NCI-H2196 treated with DMSO at 0.1 percent for 48 hours (cell line): ENCODE data around the gene CARMIL1.
"Not testable (repeated sequence)": the region's sequence is repeated elsewhere in the genome, so short reads cannot be mapped to it uniquely, and the experiment has no call there.

Source experiments
- DNase-seq: peaks from one replicate; lab custom pipeline; 2025; ENCODE audit not compliant: unreplicated experiment; lab: John Stamatoyannopoulos, UW

Gene CARMIL1

DNA sequence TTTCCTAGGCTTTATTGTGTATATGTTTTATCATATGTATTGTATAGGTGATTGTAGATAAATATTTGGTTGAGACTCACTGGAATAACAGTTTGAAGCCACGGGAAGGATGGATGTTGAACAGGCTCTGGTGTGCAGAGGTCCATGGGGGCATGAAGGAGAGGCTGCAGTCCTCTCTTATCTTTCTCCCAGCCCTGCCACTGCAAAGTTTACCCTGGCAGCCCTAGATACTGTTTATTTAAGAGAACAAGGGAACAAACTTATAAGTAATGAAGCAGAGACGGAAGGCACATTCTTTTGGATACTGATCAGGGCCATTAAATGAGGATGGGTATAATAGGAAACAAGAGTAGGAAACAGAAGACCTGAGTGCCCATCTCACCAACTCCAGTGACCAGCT is 269.3 kb downstream of the CARMIL1 start:
- DNase-seq: no peak

DNA sequence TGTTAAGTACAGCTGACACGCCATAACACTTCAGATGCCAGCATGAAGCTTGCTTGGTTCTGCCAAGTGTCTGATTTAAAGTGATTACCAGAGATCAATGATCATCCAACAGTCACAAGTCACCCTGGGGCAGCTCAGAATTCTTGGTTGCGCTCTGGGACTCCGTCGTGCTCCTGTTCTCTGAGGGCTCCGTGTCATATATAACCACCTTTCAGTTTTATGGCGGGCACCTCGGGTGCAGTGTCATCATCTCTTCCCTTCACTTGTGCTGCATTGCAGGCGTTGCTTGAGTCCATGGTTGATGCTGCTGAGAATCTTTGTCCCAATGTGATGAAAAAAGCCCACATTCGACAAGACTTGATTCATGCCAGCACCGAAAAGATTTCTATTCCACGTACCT is 271.5 kb downstream of the CARMIL1 start:
- DNase-seq: no peak

DNA sequence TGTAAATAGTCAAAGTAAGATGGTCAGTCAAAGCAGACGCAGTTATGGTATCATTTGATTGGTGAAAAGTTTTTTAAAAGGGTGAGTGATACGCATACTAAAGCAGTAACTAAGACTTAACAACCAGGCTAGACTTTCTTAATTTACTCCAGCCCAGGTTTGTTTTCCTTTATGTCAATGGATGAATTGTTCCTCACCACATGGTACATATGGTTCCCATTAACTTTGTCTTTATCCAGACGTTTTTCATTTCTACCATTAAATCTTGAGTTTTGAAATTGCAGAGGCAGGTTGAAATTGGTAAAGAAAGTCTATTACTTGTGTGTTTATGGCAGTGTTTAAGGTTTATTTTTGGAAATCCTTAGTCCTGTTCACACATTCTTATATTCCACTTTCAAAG is 274.3 kb downstream of the CARMIL1 start:
- DNase-seq: no peak

DNA sequence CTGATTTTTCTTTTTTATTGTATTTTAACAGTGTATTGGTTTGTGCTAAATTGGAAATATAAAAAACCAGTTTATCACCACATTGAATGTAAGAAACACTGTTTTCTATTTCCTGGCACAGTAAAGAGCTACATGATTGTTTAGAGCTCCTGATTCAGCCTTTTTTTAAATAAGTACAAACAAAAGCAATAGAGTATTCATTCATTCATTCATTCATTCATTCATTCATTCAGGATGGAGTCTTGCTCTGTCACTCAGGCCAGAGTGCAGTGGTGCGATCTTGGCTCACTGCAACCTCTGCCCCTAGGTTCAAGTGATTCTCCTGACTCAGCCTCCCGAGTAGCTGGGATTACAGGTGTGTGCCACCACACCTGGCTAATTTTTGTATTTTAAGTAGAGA is 276.0 kb downstream of the CARMIL1 start:
- DNase-seq: no peak

DNA sequence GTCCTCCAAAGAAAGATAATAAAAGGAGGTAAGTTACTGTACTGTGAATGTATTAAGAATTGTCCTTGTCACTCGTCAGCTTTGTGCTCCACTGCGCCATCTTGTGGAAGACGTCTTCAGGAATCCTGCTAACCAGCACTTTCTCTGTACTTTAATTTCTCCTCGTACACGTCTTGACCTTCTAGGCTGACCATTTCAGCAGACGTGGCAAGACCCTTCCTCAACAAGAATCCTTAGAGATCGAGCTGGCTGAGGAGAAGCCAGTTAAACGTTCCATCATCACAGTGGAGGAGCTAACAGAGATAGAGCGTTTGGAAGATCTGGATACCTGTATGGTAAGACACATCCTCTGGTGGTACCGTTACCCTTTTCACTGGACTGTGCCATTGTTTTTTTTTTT is 277.3 kb downstream of the CARMIL1 start:
- peak; percentile 4 for DNase-seq

DNA sequence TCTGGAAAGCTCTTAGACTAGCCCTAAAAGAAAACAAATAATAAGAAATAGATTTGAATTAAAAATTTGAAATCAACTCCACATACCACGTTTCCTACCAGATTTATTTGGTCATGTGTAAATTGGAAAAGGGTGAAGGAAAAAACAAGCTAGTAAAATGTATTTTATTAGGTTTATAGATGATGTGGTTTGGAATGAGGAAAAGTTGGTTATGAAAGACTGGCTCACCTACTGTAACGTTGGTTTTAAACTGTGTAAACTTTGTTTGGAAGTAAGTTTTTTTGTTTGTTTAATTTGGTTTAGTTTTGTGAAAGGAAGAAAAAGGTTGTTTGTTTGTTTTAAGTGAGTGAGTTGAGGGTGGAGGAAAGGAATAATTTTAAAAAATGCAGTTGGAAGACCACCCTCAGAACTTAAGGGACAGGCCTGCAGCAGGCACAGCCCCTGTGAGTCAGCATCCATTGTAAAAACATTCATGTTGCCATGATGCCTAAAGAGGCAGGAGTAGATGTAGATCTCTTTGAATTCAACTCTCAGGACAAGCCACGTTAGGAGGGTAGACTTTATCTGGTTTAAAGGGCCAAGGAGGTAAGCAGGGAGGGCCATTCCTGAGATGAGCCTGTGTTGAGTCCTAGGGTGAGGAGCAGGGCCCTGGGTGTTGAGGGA is 279.1 kb downstream of the CARMIL1 start:
- no peak for DNase-seq

DNA sequence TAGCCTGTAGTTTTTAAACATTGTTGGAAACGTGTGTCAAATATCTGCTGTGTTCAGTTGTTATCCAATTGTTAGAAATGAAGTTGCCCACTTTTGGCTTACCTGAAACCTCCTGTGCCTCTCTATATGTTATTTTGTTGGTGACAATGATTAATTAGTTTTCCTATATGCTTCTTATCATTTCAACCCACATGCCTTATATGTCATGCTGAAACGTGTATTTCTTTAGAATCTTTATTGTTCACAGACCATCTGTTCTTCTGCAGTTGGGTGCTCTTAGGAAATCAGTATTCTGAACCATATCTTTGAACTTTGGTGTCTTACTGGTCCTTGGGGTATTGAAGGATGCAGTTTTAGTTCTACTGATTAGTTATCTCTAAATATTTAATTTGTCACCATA is 281.7 kb downstream of the CARMIL1 start:
- DNase-seq: no peak

DNA sequence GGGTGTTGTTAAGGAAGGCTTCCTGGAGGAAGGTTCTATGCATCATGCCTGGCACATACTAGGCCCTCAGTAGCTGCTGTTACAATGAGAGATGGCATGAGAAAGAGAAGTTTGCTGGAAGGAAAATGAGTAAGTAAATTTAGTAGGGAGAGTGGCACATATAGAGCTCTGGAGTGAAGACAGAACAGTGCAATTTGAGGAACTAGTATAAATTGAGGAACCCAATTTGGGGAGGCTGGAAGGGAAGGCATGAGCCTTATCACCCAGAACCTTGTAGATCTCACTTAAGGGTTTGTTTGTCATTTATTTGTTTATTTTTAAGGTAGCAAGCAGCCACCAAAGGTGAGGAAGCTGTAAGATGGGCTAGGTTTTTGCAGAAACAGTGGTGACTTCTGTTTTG is 285.8 kb downstream of the CARMIL1 start:
- DNase-seq: no peak

DNA sequence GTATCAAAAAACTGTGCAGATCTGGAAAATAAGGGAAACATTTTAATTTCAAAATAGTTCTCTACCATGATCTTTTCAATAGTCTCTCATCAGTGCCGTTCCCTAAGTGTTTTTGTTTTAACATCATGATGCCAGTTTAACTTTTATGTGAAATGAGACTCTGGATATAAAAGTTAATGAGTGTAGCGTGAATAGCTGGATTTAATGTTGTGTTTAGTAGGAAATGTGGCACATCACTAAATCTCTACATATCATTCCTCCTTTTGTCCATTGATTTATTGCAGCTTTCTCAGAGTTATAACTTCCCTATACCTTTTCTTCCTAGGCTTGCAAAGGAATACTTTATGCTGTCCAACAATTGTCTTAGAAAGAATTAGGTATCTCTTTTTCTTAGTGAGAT is 291.4 kb downstream of the CARMIL1 start:
- DNase-seq: no peak

DNA sequence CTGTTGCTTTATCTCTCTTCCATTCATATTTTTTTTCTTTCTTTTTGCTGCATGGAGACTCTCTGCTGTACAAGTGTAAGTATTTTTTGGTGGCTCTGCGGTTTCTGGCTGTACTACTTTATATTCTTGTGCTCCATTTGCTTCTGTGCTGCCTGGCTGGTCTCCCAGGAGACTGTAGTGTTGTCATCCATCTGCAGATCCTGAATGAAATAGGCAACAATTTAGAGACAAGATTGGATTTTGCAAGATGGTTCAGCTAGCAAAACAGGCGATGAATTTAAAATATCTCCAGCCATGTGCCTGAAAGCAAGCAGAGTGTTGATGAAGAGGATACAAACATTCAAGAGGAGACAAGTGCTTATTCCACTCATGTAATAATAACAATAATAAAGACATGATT is 297.7 kb downstream of the CARMIL1 start:
- DNase-seq: no peak

DNA sequence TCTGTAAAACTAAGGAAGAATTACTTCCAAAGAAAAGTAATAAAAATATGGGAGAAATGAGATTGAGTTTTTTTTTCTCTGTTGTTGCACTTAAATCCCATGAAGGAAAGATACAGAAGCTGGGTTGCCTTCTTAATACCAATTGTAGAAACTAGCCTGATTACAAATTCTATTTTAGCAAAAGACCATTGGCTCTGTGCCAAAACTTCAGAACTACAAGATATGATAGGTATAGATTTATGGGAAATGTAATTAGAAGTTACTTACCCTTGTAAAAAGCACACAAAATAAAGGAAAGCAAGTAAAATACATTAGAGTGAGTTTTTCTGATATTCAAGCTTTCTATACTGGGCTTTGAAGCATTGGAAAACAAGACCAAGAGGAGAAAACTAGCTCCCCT is 299.4 kb downstream of the CARMIL1 start:
- DNase-seq: no peak

DNA sequence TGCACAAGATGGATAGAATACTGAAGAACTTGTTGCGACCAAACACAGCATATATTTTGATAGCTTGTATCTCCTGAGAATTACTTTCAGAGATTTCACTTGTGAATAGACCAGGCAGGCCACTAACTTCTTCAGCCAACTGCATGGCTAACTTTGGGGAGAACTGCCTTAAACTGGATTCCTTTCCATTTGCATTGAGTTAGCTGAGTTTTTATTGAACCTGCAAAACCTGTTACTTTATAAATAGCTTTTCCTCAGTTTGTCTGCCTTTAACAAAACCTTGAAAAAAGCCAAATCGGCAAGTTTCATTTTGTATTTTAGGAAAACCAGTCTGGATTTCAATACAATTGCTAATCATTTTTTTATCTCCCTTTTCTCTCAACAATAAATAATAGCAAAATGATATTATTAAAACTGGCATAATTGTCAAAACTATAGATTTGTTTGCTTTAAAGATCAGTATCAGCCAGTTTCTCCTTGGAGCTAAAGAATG is 300.3 kb downstream of the CARMIL1 start:
- DNase-seq: no peak

DNA sequence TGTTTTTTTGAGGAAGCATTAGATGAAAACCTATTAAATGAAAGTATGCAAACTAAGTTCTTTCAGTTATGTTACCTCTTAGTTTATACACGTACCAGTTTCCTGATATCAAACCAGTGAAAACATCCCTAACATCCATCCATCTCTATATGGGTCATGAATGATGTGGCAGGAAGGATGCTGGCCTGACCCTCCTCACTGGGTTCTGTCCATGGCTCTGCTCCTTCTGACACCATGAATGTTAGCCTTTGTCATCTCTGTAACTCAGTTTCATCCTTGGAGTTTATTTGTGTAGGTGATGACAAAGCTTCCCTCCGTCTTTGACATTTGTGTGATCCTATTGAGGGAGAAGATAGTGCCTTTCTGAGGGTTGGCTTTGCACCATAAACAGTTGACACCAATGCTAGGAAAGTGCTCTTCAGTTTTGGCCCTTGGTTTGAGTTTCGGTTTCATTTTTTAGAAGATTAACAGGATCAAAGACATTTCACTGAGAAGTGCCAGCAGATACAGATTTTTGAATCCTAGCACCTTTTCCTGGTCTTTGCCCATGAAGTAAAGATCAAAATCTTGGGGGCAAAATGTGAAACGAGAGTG is 300.8 kb downstream of the CARMIL1 start:
- DNase-seq: no peak

DNA sequence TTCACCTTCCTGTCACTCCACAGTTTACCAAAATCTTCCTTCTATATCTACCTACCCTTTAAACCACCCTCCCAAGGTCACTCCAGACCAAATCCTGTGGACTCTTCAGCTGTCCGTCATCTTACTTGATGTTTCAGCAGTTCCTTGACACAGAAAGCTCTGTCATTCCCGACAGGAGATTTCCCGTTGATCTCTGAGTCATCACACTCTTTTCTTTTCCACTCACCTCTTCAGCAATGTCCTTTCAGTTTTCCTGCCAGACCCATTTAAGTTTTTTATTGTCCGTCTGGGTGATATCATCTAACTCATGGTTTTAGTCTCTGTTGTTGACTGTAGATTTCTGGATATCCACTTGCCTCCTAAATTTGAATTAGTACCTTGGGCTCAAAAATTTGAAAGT is 302.9 kb downstream of the CARMIL1 start:
- no peak for DNase-seq

DNA sequence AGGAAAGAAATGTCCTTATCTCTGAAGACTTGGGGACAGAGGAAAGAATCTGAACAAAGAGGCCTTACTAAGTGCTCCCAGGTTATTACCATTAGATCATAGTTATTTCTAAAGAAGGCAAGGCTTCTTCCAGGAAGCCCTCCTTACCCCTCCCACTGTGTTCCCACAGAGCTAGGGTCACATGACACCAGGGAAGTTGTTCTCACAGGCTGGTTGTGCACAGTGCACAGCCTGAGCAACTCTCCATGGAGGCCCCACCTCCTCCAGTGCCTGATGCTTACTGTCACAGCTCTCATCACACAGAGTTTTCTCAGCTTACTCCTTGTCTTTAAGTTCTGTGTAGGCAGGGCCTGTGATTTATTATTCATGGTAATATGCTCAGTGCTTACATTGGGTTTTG is 303.9 kb downstream of the CARMIL1 start:
- DNase-seq: no peak

DNA sequence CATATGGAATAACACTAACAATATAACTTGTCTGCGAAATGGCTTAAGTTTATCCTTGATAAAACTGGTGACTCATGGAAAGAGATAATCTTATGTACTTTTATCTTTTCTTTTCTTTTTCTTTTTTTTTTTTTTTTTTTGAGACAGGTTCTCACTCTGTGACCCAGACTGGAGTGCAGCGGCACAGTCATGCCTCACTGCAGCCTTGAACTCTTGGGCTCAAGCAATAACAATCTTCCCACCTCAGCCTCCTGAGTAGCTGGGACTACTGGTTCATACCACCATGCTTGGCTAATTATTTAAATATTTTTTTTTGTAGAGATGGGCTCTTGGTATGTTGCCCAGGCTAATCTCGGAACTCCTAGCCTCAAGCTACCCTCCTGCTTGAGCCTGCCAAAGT is 304.7 kb downstream of the CARMIL1 start:
- no peak for DNase-seq

DNA sequence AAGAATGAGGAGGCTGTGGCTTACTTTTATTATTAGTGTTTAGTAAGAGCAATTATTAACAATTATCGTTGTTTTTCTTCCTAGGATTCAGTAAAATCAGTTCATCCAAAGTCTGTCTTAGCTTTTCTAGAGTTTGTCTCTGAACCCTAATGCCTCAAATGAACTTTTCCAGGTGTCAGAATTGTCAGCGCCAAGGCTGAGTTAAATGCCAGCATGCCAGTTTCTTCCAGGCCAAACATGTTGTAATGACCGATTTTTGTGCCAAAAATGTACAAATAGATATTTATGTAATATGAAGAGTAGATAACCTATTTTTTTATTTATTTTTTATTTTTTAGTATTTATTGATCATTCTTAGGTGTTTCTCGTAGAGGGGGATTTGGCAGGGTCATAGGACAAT is 306.1 kb downstream of the CARMIL1 start:
- DNase-seq: no peak

DNA sequence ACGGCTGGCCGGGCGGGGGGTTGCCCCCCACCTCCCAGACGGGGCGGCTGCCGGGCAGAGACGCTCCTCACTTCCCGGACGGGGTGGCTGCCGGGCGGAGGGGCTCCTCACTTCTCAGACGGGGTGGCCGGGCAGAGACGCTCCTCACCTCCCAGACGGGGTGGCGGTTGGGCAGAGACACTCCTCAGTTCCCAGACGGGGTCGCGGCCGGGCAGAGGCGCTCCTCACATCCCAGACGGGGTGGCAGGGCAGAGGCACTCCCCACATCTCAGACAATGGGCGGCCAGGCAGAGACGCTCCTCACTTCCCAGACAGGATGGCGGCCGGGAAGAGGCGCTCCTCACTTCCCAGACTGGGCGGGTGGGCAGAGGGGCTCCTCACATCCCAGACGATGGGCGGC is 306.9 kb downstream of the CARMIL1 start:
- DNase-seq: not testable (repeated sequence)

DNA sequence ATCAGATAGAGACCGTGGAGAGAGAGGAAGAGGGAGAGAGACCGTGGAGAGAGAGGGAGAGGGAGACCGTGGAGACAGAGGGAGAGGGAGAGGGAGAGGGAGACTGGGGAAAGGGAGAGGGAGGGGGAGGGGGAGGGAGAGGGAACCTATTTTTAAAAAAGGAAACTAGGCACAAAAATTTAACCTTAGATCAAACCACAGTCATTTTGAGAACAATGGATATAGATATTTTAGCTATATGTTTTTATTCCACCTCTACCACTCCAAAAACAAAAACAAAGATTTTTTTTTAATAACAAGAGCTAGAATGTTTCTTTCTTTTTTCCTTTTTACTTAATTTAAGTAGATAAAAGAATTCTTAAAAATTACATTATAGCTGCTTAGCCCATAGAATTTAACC is 307.8 kb downstream of the CARMIL1 start:
- no peak for DNase-seq

DNA sequence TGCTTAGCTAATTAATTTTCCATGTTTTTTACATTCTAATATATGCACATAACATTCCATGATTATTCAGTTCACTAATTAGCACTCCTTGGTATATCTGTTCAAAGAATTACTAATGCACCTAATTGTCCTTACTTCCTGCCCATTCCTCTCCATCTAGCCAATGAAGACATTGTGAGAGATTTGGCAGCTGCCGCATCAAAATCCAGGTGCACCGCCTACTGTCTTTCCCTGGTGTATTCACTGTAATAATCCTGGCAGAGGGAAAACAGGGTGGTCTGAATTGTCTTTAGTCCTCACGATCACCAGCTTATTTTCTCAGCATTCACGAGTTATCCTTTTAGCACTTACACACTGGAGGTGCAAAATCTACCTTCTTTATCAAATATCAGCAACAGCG is 311.8 kb downstream of the CARMIL1 start:
- DNase-seq: no peak

DNA sequence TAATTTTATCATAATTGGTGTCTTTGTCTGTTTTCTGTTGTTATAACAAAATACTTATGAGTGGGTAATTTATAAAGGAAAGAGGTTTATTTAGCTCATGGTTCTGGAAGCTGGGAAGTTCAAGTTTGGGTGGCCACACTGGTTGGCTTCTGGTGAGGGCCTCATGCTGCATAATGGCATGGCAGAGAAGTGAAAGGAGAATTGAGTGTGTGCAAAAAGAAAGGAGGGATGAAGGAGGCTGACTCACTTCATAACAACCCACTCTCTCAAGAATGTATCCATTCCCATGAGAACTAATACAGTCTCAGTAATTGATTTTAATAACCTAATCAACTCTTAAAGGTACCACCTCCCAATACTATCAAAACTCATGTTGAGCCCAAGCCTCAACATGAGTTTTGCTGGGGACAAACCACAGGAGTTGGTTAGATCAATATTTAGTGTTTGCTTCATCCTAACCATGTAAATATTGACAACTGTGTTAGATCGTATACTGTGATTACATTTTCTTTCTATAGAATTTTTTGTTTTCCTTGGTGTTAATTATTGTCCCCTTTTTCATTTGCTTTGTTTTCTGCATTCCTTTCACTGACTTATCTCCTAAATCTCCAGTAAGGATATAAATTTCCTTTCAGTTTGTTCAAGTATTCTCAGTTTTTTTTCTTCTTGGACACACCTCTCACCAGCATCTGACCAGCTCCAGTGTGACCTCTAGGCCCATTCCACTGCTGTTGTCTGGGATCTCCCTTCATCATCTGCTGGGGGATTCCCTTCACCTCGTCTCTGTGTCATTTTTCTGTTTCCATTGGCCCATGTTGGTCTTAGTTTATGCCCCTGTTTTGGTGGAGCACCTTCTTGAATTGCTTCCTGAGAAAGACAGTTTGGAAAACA is 318.0 kb downstream of the CARMIL1 start:
- no peak for DNase-seq

DNA sequence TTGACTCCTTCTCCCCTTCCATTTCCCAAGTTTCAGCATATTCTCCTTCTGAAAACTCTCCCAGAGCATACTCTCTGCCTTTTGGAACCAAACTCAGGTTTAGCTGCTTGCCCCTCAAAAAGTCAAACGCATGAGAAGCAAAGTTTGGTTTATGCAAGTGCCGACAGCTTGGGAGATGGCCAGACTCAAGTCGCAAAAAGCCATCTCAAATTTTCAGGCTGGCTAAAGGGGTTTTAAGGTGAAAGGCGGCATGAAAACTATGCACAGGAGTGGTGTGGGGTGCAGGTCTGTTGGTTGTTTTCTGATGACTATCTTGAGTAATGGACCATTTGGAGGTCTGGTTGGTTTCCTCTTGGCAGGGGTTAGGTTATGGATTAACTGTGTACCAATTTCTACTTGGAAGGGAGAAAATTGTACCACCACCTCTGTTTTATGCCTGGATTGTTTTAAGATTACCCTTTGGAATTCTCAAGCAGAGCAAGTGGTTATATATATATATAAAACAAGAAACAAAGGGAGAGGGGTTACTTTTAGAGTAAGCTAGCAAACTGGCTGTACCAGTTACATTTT is 320.4 kb downstream of the CARMIL1 start:
- DNase-seq: no peak
